Measurements from ENCODE around the gene PSMG3.

DNA sequence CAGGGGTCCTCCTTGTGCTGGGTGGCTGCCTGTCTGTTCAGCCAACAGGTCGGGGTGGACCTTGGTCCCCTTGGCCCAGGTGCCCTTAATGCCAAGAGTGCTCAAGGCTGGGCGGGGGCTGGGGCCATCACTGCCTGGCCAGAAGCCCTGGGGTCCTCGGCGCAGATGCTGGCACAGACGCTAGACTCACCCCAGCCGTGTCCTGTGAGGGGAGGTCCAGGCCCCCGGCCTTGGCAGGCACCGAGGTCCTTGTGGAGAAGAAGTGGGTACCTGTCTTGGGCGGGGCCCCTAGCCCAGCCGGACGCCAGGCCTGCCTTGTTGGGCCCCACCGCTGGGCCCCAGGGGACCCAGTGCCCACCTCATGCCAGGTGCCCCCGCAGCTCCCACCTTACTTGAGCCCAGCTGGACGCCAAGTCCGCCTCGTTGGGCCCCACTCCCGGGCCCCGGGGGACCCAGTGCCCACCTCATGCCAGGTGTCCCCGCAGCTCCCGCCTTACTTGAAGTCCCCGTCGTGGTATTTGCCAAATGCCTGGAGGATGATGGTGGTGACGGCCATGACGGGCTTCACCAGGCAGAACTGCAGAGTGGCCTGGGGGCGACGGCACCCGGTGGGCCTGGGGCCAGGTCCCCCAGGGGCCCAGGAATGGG lies 20.4 kb downstream of the PSMG3 start:
- no peak for TF ChIP-seq CBX8 (IDR thresholded peaks at IDR 0.05)
- TF ChIP-seq CHD4 (IDR thresholded peaks at IDR 0.05; ENCODE audit: borderline replicate concordance) = no peak
- TF ChIP-seq, protein P1, sequence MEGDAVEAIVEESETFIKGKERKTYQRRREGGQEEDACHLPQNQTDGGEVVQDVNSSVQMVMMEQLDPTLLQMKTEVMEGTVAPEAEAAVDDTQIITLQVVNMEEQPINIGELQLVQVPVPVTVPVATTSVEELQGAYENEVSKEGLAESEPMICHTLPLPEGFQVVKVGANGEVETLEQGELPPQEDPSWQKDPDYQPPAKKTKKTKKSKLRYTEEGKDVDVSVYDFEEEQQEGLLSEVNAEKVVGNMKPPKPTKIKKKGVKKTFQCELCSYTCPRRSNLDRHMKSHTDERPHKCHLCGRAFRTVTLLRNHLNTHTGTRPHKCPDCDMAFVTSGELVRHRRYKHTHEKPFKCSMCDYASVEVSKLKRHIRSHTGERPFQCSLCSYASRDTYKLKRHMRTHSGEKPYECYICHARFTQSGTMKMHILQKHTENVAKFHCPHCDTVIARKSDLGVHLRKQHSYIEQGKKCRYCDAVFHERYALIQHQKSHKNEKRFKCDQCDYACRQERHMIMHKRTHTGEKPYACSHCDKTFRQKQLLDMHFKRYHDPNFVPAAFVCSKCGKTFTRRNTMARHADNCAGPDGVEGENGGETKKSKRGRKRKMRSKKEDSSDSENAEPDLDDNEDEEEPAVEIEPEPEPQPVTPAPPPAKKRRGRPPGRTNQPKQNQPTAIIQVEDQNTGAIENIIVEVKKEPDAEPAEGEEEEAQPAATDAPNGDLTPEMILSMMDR (IDR thresholded peaks at IDR 0.05) = no peak
- TF ChIP-seq, protein P2, sequence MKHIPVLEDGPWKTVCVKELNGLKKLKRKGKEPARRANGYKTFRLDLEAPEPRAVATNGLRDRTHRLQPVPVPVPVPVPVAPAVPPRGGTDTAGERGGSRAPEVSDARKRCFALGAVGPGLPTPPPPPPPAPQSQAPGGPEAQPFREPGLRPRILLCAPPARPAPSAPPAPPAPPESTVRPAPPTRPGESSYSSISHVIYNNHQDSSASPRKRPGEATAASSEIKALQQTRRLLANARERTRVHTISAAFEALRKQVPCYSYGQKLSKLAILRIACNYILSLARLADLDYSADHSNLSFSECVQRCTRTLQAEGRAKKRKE (CRISPR knock-in tag; IDR thresholded peaks at IDR 0.05; ENCODE audit: low read depth) = no peak
